22Rv1 (cell line): ENCODE data around the gene ESYT2.

Experiments used
- H3K27ac ChIP-seq: fragments of 450-650 bp; 2 replicates; pipeline ENCODE4 v1.5.1; 2017
- CTCF ChIP-seq: fragments of 450-650 bp; IDR thresholded peaks from 2 replicates; pipeline ENCODE4 v1.5.1; 2017; ENCODE audit warnings: mild to moderate bottlenecking
- ZFX ChIP-seq: fragments of 450-650 bp; IDR thresholded peaks from 2 replicates; pipeline ENCODE4 v1.6.1; 2017; ENCODE audit warnings: antibody characterized with exemption, borderline replicate concordance

Gene ESYT2

GRCh38 chr7:158837790-158838637, 8.7 kb upstream of the ESYT2 start:
- no peak for TF ChIP-seq ZFX
- no peak for TF ChIP-seq CTCF
- H3K27ac ChIP-seq, result no peak overlapping the region

- no peak for TF ChIP-seq ZFX
- no peak for TF ChIP-seq CTCF
- H3K27ac ChIP-seq, result no peak overlapping the region
Measured at GRCh38 chr7:158836692-158837091, 7.4 kb upstream of the ESYT2 start.

GRCh38 chr7:158834878-158835784, 5.8 kb upstream of the ESYT2 start:
- TF ChIP-seq CTCF (no peak), ZFX (no peak)
- H3K27ac ChIP-seq, result no peak overlapping the region

GRCh38 chr7:158832994-158833393, 3.7 kb upstream of the ESYT2 start:
- TF ChIP-seq CTCF (no peak), ZFX (no peak)
- H3K27ac ChIP-seq, result no peak overlapping the region

GRCh38 chr7:158831738-158832091, 2.4 kb upstream of the ESYT2 start:
- TF ChIP-seq CTCF, result no peak
- no peak overlapping the region for H3K27ac ChIP-seq

- TF ChIP-seq ZFX (no peak), CTCF (0 out of 2 replicates have a peak, but pooled peaks have one; percentile 1)
- H3K27ac ChIP-seq, result peak overlapping the region; percentile 88
Measured at GRCh38 chr7:158830211-158830723, 958 bp upstream of the ESYT2 start.

GRCh38 chr7:158829021-158829341, 328 bp downstream of the ESYT2 start:
- TF ChIP-seq CTCF (no peak), ZFX (no peak)
- H3K27ac ChIP-seq, result peak overlapping the region; percentile 88
